GM10248 (cell line): Measurements from ENCODE around the gene CD300LB.

Source experiments
- CTCF ChIA-PET: fragments of 300-600 bp; sonication (Branson Sonifier 250); formaldehyde crosslinking; extraction: SDS; loops from one replicate; lab custom pipeline; 2021; ENCODE audit warnings: antibody characterized with exemption; lab: Yijun Ruan, JAX
- POLR2A ChIA-PET: fragments of 350-650 bp; sonication (Branson Sonifier 250); formaldehyde crosslinking; extraction: SDS; loops from one replicate; lab custom pipeline; 2020; ENCODE audit warnings: antibody characterized with exemption; lab: Yijun Ruan, JAX
- DNase-seq: peaks from one replicate; pipeline ENCODE4 v3.0.0; 2012; ENCODE audit errors: extremely low spot score
- CTCF ChIP-seq: IDR thresholded peaks from 2 replicates; pipeline ENCODE4 v1.5.1; 2012; ENCODE audit warnings: mild to moderate bottlenecking, low read depth; ENCODE audit errors: extremely low read depth, missing control alignments, control extremely low read depth

Gene CD300LB

GRCh38 chr17:74541176-74542111, 10.2 kb upstream of the CD300LB start:
- POLR2A ChIA-PET: no interaction called here
- CTCF ChIA-PET: no interaction called here
- no peak for TF ChIP-seq CTCF
- DNase-seq: no peak

- POLR2A ChIA-PET: no interaction called here
- CTCF ChIA-PET: no interaction called here
- DNase-seq: no peak
- no peak for TF ChIP-seq CTCF
These were observed 8.1 kb upstream of the CD300LB start for GRCh38 chr17:74539281-74539820.

GRCh38 chr17:74536890-74537289, 5.6 kb upstream of the CD300LB start:
- DNase-seq: no peak
- POLR2A ChIA-PET: no interaction called here
- no peak for TF ChIP-seq CTCF
- CTCF ChIA-PET: interaction anchor here (2.5 kb wide), 1 partner anchor 29 kb away, joined by 5 read pairs; no protein-coding TSS in a partner anchor

- ChIA-PET POLR2A (no interaction called here), CTCF (interaction anchor here (0.8 to 7.7 kb wide), 32 partner anchors 12 to 236 kb away, joined by 3 to 68 read pairs (median 3); partner anchors contain the start of genes CD300C and GPR142)
- TF ChIP-seq CTCF: no peak
- DNase-seq: peak; percentile 16
These were observed 840 bp upstream of the CD300LB start for GRCh38 chr17:74532115-74532514.

- no peak for TF ChIP-seq CTCF
These were observed 484 bp downstream of the CD300LB start for GRCh38 chr17:74530831-74531150.

GRCh38 chr17:74529243-74529642, 2.0 kb downstream of the CD300LB start:
- POLR2A ChIA-PET: no interaction called here
- no peak for TF ChIP-seq CTCF
- CTCF ChIA-PET: interaction anchor here (1.6 to 7.7 kb wide), 4 partner anchors 35 to 161 kb away, joined by 4 to 68 read pairs (median 36); partner anchors contain the start of gene GPR142
- no peak for DNase-seq

More at GRCh38 chr17:74530831-74531150, 484 bp downstream of the CD300LB start:
- no peak for DNase-seq
- ChIA-PET CTCF (interaction anchor here (1.2 to 7.7 kb wide), 7 partner anchors 10 to 163 kb away, joined by 3 to 68 read pairs (median 4); partner anchors contain the start of gene GPR142), POLR2A (no interaction called here)
